ENCODE data around the gene STUM.

GRCh38 chr1:226562989-226563388 is 14.4 kb downstream of the STUM start:
- TF ChIP-seq EZH2 (IDR thresholded peaks at IDR 0.05) (no peak), POLR2AphosphoS5 (IDR thresholded peaks at IDR 0.05; ENCODE audit: borderline replicate concordance, low read depth, low read length) (no peak)
